GM04503 (cell line): ENCODE results near the gene TLK2.
"Not testable (repeated sequence)": the region's sequence is repeated elsewhere in the genome, so short reads cannot be mapped to it uniquely, and the experiment has no call there.

Experiments used
- DNase-seq: peaks from one replicate; pipeline ENCODE4 v3.0.0-alpha.2; 2012; ENCODE audit warnings: low read depth

TLK2 gene

GRCh38 chr17:62478424-62478879 lies at the start of gene TLK2:
Gene TLK2 (plus strand): TSS chr17:62478825. CDS start chr17:62481126, 2,301 bp downstream.
- no peak for DNase-seq

GRCh38 chr17:62435251-62435650 lies 43.4 kb upstream of the TLK2 start:
- not testable (repeated sequence) for DNase-seq

GRCh38 chr17:62441181-62441580 lies 37.4 kb upstream of the TLK2 start:
- DNase-seq = not testable (repeated sequence)

- DNase-seq = no peak
These were observed 34.6 kb upstream of the TLK2 start for GRCh38 chr17:62444063-62444462.

- DNase-seq = not testable (repeated sequence)
These were observed 32.8 kb upstream of the TLK2 start for GRCh38 chr17:62445791-62446190.

- not testable (repeated sequence) for DNase-seq
These were observed 26.4 kb upstream of the TLK2 start for GRCh38 chr17:62452195-62452594.

GRCh38 chr17:62453041-62453440 lies 25.6 kb upstream of the TLK2 start:
- DNase-seq = not testable (repeated sequence)

- DNase-seq = not testable (repeated sequence)
These were observed 25.0 kb upstream of the TLK2 start for GRCh38 chr17:62453656-62454055.

GRCh38 chr17:62454111-62454510 lies 24.5 kb upstream of the TLK2 start:
- not testable (repeated sequence) for DNase-seq

GRCh38 chr17:62456016-62456415 lies 22.6 kb upstream of the TLK2 start:
- no peak for DNase-seq

- not testable (repeated sequence) for DNase-seq
These were observed 20.1 kb upstream of the TLK2 start for GRCh38 chr17:62458483-62458882.

- not testable (repeated sequence) for DNase-seq
These were observed 14.2 kb upstream of the TLK2 start for GRCh38 chr17:62464422-62464821.

- not testable (repeated sequence) for DNase-seq
These were observed 13.4 kb upstream of the TLK2 start for GRCh38 chr17:62465271-62465670.

- not testable (repeated sequence) for DNase-seq
These were observed 7.8 kb upstream of the TLK2 start for GRCh38 chr17:62470666-62471379.

GRCh38 chr17:62471380-62471880 lies 7.2 kb upstream of the TLK2 start:
- not testable (repeated sequence) for DNase-seq

GRCh38 chr17:62473030-62473982 lies 5.3 kb upstream of the TLK2 start:
- DNase-seq = not testable (repeated sequence)

GRCh38 chr17:62477111-62477510 lies 1.5 kb upstream of the TLK2 start:
- not testable (repeated sequence) for DNase-seq

GRCh38 chr17:62477718-62478408 lies 762 bp upstream of the TLK2 start:
- DNase-seq = not testable (repeated sequence)

- not testable (repeated sequence) for DNase-seq
These were observed 434 bp downstream of the TLK2 start for GRCh38 chr17:62478880-62479638.

GRCh38 chr17:62479639-62480258 lies 1.1 kb downstream of the TLK2 start:
- DNase-seq = not testable (repeated sequence)

GRCh38 chr17:62482553-62482952 lies 3.9 kb downstream of the TLK2 start:
- DNase-seq = not testable (repeated sequence)
